Neural crest cell (in vitro differentiated cells): Measurements from ENCODE around the gene CPD. TPM values are rescaled to one million over a fixed set of nuclear protein-coding genes. Genes with fewer than 3 reads are reported as not detected.

Experiments
- DNase-seq: peaks from one replicate; pipeline ENCODE4 v3.0.0; 2021; ENCODE audit warnings: low read depth, mixed read lengths, low spot score
- H3K27ac Mint-ChIP-seq: one replicate; pipeline ENCODE4 v1.8.0; 2021; ENCODE audit warnings: mild to moderate bottlenecking, mixed read lengths; ENCODE audit not compliant: unreplicated experiment
- H3K27me3 Mint-ChIP-seq: 2 replicates; pipeline ENCODE4 v1.8.0; 2021; ENCODE audit warnings: low read depth, mild to moderate bottlenecking, mixed read lengths
- H3K36me3 Mint-ChIP-seq: 2 replicates; pipeline ENCODE4 v1.8.0; 2021; ENCODE audit warnings: low read depth, mild to moderate bottlenecking, mixed read lengths
- H3K4me1 Mint-ChIP-seq: 2 replicates; pipeline ENCODE4 v1.8.0; 2021; ENCODE audit warnings: mixed read lengths
- H3K4me3 Mint-ChIP-seq: one replicate; pipeline ENCODE4 v1.8.0; 2021; ENCODE audit warnings: mild to moderate bottlenecking, mixed read lengths
- H3K9me3 Mint-ChIP-seq: 2 replicates; pipeline ENCODE4 v1.8.0; 2021; ENCODE audit warnings: mixed read lengths
- CTCF ChIP-seq: fragments of 200-600 bp; sonication (generic); conservative IDR thresholded peaks from 2 replicates; pipeline ENCODE4 v1.5.0; 2021; ENCODE audit warnings: antibody characterized with exemption, mild to moderate bottlenecking
- total RNA-seq: library from RNA; stranded (reverse); gene quantifications from 2 replicates; pipeline ENCODE4 v1.2.1, GENCODE V29; 2021

The CPD gene
- total RNA-seq, 1 donor from 2014 or later: 48.4 TPM

GRCh38 chr17:30393491-30393890 lies 14.8 kb downstream of the CPD start:
- DNase-seq: no peak
- Mint-ChIP-seq H3K36me3 (peaks cover 3% of the 10 kb centered on the region), H3K4me1 (no peaks in the 10 kb centered on the region), H3K27ac (no peak overlapping the region), H3K9me3 (no peaks in the 10 kb centered on the region), H3K27me3 (no peaks in the 10 kb centered on the region), H3K4me3 (no peak overlapping the region)
- TF ChIP-seq CTCF: no peak

- Mint-ChIP-seq H3K27ac (no peak overlapping the region), H3K9me3 (no peaks in the 10 kb centered on the region), H3K4me1 (no peaks in the 10 kb centered on the region), H3K27me3 (no peaks in the 10 kb centered on the region), H3K36me3 (peaks cover 3% of the 10 kb centered on the region), H3K4me3 (no peak overlapping the region)
- TF ChIP-seq CTCF: no peak
- DNase-seq: no peak
Measured at GRCh38 chr17:30393911-30394867, 15.5 kb downstream of the CPD start.

DNA sequence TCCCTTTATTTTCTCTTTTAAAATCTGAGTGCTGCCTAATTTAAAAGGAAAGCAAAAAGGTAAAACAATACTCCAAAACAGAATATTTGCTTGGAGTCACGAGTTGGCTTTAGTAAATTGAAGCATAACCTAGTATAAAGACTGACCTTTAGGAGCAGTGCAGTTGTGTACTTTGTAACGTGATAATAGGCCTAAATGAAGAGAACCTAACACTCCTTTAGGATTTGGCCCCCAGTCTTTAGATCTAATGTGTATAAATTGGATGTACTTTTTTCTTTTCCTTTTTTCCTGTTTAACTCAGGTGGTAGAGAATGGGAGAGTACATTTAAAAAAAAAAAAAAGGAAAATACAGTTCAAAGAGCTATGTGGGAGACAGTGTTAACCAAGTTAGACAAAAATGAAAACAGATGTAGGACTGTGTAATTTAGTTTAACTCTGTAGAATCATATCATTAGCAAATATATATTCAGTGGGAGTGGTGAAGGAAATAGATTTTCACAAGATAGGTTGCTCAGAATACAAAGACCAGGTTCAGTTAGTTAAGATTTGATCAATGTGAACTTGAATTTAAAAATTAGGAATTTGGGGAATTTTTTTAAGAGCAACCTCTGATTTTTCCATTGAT lies 16.8 kb downstream of the CPD start:
- Mint-ChIP-seq H3K9me3 (no peaks in the 10 kb centered on the region), H3K4me3 (no peak overlapping the region), H3K36me3 (peaks cover 1% of the 10 kb centered on the region), H3K27me3 (no peaks in the 10 kb centered on the region), H3K27ac (no peak overlapping the region), H3K4me1 (no peaks in the 10 kb centered on the region)
- no peak for TF ChIP-seq CTCF
- no peak for DNase-seq

DNA sequence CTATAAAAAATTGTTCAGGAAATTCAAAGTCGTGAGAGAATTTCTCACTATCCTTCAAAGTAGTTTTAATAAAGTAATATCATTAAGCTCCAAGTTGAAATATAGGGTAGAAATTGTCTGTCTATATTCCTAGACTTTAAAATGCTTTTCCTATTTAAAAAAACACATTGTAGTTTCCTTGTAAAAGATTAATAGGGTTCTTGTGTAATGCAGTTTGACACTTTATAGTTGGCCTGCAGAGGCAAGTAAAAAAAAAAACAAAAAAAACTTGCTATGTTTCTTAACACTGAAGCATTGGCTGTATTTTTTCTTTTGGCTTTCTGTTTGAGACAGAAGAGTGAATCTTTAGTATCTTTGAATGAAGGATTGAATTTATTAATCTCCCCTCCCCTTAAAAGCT lies 17.4 kb downstream of the CPD start:
- no peaks in the 10 kb centered on the region for H3K9me3 Mint-ChIP-seq
- H3K27me3 Mint-ChIP-seq: no peaks in the 10 kb centered on the region

GRCh38 chr17:30396612-30397011 lies 17.9 kb downstream of the CPD start:
- no peak overlapping the region for H3K27ac Mint-ChIP-seq
- no peak for TF ChIP-seq CTCF
- no peaks in the 10 kb centered on the region for H3K27me3 Mint-ChIP-seq
- no peak overlapping the region for H3K4me3 Mint-ChIP-seq
- DNase-seq: no peak
- H3K4me1 Mint-ChIP-seq: no peaks in the 10 kb centered on the region
- H3K9me3 Mint-ChIP-seq: no peaks in the 10 kb centered on the region
- H3K36me3 Mint-ChIP-seq: no peaks in the 10 kb centered on the region

More for the DNA sequence above, 17.4 kb downstream of the CPD start:
- TF ChIP-seq CTCF: no peak
- Mint-ChIP-seq H3K4me3 (no peak overlapping the region), H3K4me1 (no peaks in the 10 kb centered on the region), H3K36me3 (no peaks in the 10 kb centered on the region), H3K27ac (no peak overlapping the region)
- DNase-seq: no peak
